ENCODE measurements around the gene FILIP1. TPM values are rescaled to one million over a fixed set of nuclear protein-coding genes. Genes with fewer than 3 reads are reported as not detected.

Gene FILIP1
- total RNA-seq, 1 donor from 2014 or later, result 2.0 TPM

GRCh38 chr6:75483136-75483952 is 10.3 kb downstream of the FILIP1 start:
- Histone ChIP-seq H3K4me2 (ENCODE audit: low read length) (no peak overlapping the region), H3K27ac (ENCODE audit: low read depth, low read length) (no peak overlapping the region), H3K27me3 (ENCODE audit: insufficient read depth, low read length) (no peaks in the 10 kb centered on the region), H3K36me3 (ENCODE audit: insufficient read depth, low read length) (no peaks in the 10 kb centered on the region), H3K9ac (ENCODE audit: low read length) (no peak overlapping the region), H4K20me1 (ENCODE audit: insufficient read depth, low read length) (no peaks in the 10 kb centered on the region), H3K4me3 (ENCODE audit: insufficient read depth, low read depth, low read length) (no peak overlapping the region), H3K4me1 (ENCODE audit: insufficient read depth, low read length) (no peaks in the 10 kb centered on the region), H3K9me3 (ENCODE audit: insufficient read depth, low read depth, low read length) (no peaks in the 10 kb centered on the region), H2AFZ (ENCODE audit: low read depth, low read length) (no peak overlapping the region), H3K79me2 (ENCODE audit: insufficient read depth, low read length) (no peaks in the 10 kb centered on the region)
- no peaks in the 10 kb centered on the region for H3K27me3 Mint-ChIP-seq (ENCODE audit: low read depth, unreplicated experiment)
- TF ChIP-seq CTCF (IDR thresholded peaks at IDR 0.05; ENCODE audit: insufficient read depth, low read depth, low read length), result no peak
- TF ChIP-seq EZH2 (IDR thresholded peaks at IDR 0.05; ENCODE audit: insufficient read depth, low read length), result no peak
- H3K4me1 Mint-ChIP-seq (ENCODE audit: low read depth, unreplicated experiment), result peaks cover 17% of the 10 kb centered on the region
- H3K9me3 Mint-ChIP-seq (ENCODE audit: unreplicated experiment), result no peaks in the 10 kb centered on the region
- no peak for FAIRE-seq
- no peak for DNase-seq (ENCODE audit: low read depth)
- H3K4me3 Mint-ChIP-seq (ENCODE audit: unreplicated experiment), result no peak overlapping the region
- no peak overlapping the region for H3K27ac Mint-ChIP-seq (ENCODE audit: unreplicated experiment)
- no peaks in the 10 kb centered on the region for H3K36me3 Mint-ChIP-seq (ENCODE audit: low read depth, unreplicated experiment)

- Histone ChIP-seq H3K27ac (ENCODE audit: low read depth, low read length) (no peak overlapping the region), H3K4me1 (ENCODE audit: insufficient read depth, low read length) (no peaks in the 10 kb centered on the region), H2AFZ (ENCODE audit: low read depth, low read length) (no peak overlapping the region), H3K79me2 (ENCODE audit: insufficient read depth, low read length) (no peaks in the 10 kb centered on the region), H3K27me3 (ENCODE audit: insufficient read depth, low read length) (no peaks in the 10 kb centered on the region), H3K9me3 (ENCODE audit: insufficient read depth, low read depth, low read length) (no peaks in the 10 kb centered on the region), H3K9ac (ENCODE audit: low read length) (no peak overlapping the region), H4K20me1 (ENCODE audit: insufficient read depth, low read length) (no peaks in the 10 kb centered on the region), H3K36me3 (ENCODE audit: insufficient read depth, low read length) (no peaks in the 10 kb centered on the region), H3K4me2 (ENCODE audit: low read length) (no peak overlapping the region), H3K4me3 (ENCODE audit: insufficient read depth, low read depth, low read length) (no peak overlapping the region)
- Mint-ChIP-seq H3K4me1 (ENCODE audit: low read depth, unreplicated experiment) (peaks cover 13% of the 10 kb centered on the region), H3K27ac (ENCODE audit: unreplicated experiment) (peak overlapping the region; percentile 11), H3K36me3 (ENCODE audit: low read depth, unreplicated experiment) (no peaks in the 10 kb centered on the region), H3K9me3 (ENCODE audit: unreplicated experiment) (no peaks in the 10 kb centered on the region), H3K4me3 (ENCODE audit: unreplicated experiment) (no peak overlapping the region), H3K27me3 (ENCODE audit: low read depth, unreplicated experiment) (no peaks in the 10 kb centered on the region)
- DNase-seq (ENCODE audit: low read depth) (peak; percentile 63), FAIRE-seq (no peak)
- no peak for TF ChIP-seq CTCF (IDR thresholded peaks at IDR 0.05; ENCODE audit: insufficient read depth, low read depth, low read length)
- no peak for TF ChIP-seq EZH2 (IDR thresholded peaks at IDR 0.05; ENCODE audit: insufficient read depth, low read length)
Observed at GRCh38 chr6:75481936-75482593, 11.5 kb downstream of the FILIP1 start.
